ENCODE data around the gene SLC25A42. TPM values are rescaled to one million over a fixed set of nuclear protein-coding genes. Genes with fewer than 3 reads are reported as not detected.
A peak's percentile ranks its signal among the peaks of the same experiment; 100 is the strongest.

The SLC25A42 gene
- total and polyA plus RNA-seq, 2 of the 13 experiments (the other 11 are each of a cell fraction or from before 2014, with no cell fraction given) = 12.8 to 18.3 TPM

- TF ChIP-seq RERE (CRISPR knock-in tag; IDR thresholded peaks at IDR 0.05; ENCODE audit: low read depth) (no peak), ARID5B (CRISPR knock-in tag; IDR thresholded peaks at IDR 0.05) (no peak), RCOR2 (CRISPR knock-in tag; IDR thresholded peaks at IDR 0.05) (no peak), ZNF33B (CRISPR knock-in tag; IDR thresholded peaks at IDR 0.05) (peak; percentile 40; the same call in 1 of the 2 replicates), STAT6 (CRISPR knock-in tag; IDR thresholded peaks at IDR 0.05; ENCODE audit: borderline replicate concordance) (no peak), KDM2A (CRISPR knock-in tag; IDR thresholded peaks at IDR 0.05; ENCODE audit: borderline replicate concordance, low read depth) (peak; percentile 55; the same call in 1 of the 2 replicates), RFXAP (CRISPR knock-in tag; IDR thresholded peaks at IDR 0.05; ENCODE audit: borderline replicate concordance) (no peak), HMGXB4 (CRISPR knock-in tag; IDR thresholded peaks at IDR 0.05; ENCODE audit: borderline replicate concordance in 1 of 2, low read depth in 1 of 2) (no peak), HMG20A (CRISPR knock-in tag; IDR thresholded peaks at IDR 0.05; ENCODE audit: borderline replicate concordance) (no peak), ZNF280D (CRISPR knock-in tag; IDR thresholded peaks at IDR 0.05) (0 out of 2 replicates have a peak, but pooled peaks have one; percentile 44)
Observed at GRCh38 chr19:19113040-19113626, 49.3 kb downstream of the SLC25A42 start (continued).

Measured in HepG2 (cell line).